ENCODE data around the gene HHIP. TPM values are rescaled to one million over a fixed set of nuclear protein-coding genes. Genes with fewer than 3 reads are reported as not detected.
"Not testable (repeated sequence)": the region's sequence is repeated elsewhere in the genome, so short reads cannot be mapped to it uniquely, and the experiment has no call there.

Gene HHIP
- total RNA-seq, 1 experiment from 2014 or later = 0.96 TPM

DNA sequence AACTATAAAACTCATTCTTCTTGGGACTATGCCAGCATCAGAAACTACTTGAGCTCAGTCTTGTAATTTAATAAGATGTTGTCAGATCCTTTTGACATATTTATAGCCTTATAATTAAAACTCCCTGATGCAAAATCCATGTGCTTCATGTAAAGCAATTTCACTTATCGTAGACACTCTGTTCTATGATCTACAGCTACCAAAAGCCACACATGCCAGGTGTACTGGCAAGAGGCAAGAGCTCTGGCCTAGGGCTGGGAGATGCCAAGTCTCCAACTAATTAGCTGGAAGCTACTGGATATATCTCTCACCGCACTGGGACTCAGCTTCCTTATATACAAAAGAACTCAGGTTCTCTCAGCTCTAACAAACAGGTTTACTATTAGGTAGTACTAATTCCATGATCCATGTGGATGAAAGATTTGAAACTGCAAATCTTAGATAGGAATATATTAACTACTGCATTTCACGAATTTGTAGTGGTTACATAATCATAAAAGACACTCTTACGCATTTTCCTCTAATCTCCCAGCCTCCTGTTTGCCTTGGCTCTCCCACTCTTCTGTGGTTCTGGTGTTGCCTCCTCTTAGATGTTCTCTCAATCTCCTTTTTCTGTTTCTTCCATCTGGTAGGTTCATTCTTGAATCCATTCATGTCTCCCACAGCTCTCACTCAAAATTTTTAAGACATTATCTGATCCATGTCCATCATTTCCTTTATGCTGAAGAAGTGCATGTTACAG is 103.0 kb downstream of the HHIP start:
- DNase-seq (ENCODE audit: low read depth) = no peak

- DNase-seq (ENCODE audit: low read depth) = no peak
Measured at GRCh38 chr4:144750348-144750747, 104.4 kb downstream of the HHIP start.

GRCh38 chr4:144754562-144755410 is 108.8 kb downstream of the HHIP start:
- DNase-seq (ENCODE audit: low read depth) = peak; percentile 11

GRCh38 chr4:144757969-144758368 is 112.0 kb downstream of the HHIP start:
- DNase-seq (ENCODE audit: low read depth) = no peak

GRCh38 chr4:144768809-144769208 is 122.9 kb downstream of the HHIP start:
- DNase-seq (ENCODE audit: low read depth) = not testable (repeated sequence)

- DNase-seq (ENCODE audit: low read depth) = no peak
Measured at GRCh38 chr4:144778364-144778763, 132.4 kb downstream of the HHIP start.

- DNase-seq (ENCODE audit: low read depth) = no peak
Measured at GRCh38 chr4:144782345-144782744, 136.4 kb downstream of the HHIP start.

DNA sequence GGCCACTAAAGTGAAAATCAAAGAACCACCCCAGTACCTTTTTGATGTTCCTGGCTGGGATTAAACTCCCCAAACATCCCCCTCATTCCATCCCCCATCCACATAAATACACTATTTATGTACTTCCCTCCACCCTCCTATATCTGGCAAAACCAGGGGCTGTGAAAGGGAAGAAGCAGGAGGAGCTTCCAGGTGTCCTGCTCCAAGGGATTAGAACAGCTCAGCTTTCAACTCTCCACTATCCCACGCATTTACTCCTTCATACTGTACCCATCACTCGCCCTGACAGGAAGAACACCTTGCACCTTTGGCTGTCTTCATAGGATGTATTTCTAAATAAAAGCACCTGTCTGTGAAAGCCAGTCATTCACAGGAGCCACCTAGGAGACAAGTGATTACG is 140.0 kb downstream of the HHIP start:
- DNase-seq (ENCODE audit: low read depth) = no peak

DNA sequence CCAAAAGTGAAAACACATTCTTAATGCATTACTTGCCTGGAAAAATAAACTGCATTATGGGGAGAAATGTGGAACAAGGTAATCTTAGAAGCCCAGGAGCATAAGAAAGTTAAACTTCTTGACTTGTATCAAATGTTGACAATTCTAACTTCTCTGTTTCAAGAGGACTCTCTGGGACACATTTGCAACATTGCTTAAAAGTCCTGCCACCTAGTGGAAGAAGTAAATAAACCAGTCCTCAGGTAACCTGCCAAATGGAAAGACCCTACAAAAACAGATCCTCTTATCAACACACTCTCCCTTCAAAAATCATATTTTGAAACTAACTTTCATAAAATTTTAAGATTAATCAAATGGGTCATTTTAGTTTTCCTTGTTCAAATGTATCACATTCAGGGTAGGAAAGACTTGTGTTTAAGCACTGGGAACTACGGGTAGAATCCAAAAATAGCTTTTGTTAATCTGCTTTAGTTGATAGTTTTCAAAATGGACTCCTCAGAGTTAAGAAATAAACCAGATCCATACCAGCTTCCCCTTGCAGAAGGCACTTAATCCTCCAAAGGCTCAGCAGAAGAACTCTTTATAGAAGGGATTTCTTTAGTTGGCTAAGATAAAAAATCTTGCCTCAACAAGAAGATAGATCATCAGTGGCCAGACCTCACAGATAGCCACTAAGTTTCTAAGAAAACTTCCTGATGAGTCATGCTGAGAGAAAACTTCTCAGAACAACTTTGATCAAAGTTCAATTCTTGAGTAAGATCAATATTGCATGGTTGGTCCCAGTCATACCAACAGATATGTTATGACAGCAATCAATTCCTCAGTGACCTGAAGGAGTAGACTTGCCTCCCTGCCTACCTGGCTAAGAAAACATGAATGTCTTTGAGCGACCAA is 141.7 kb downstream of the HHIP start:
- DNase-seq (ENCODE audit: low read depth) = peak; percentile 18

DNA sequence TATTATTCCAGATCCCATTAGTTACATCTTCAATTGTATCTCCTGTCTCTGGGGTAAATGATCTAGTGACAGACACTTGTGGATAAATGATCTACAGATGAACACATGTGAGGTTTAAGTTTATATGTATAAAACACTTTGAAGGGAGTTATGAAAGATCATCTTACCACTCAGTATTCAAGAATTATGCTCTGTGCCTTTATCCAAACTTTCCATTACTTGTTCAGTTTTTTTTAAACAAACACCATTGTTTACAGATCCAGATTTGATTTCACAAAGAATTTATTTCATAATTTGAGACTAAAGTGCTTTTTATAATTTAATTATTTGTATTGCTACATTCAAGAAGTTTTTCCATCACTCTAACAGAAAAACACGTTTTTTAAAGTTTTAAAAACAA is 142.5 kb downstream of the HHIP start:
- no peak for DNase-seq (ENCODE audit: low read depth)

DNA sequence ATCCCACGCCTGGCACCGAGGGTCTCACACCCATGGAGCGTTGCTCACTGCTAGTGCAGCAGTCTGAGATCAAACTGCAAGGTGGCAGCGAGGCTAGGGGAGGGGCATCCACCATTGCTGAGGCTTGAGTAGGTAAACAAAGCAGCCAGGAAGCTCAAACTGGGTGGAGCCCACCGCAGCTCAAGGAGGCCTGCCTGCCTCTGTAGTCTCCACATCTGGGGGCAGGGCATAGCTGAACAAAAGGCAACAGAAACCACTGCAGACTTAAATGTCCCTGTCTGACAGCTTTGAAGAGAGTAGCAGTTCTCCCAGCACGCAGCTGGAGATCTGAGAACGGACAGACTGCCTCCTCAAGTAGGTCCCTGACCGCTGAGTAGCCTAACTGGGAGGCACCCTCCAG is 146.0 kb downstream of the HHIP start:
- DNase-seq (ENCODE audit: low read depth) = not testable (repeated sequence)
